GM18502 (cell line): ENCODE measurements around the gene PLD1.

Source experiments
- ATAC-seq: cut with Tn5 transposase; IDR thresholded peaks from one replicate; pipeline ENCODE4 v1.9.1; 2021; ENCODE audit warnings: mild to moderate bottlenecking; ENCODE audit not compliant: unreplicated experiment, poor library complexity

Gene PLD1

GRCh38 chr3:171551296-171551695 is 259.0 kb downstream of the PLD1 start:
- ATAC-seq: no peak
